Heart left ventricle (tissue), 16 donors: Measurements from ENCODE around the gene C2orf68. TPM values are rescaled to one million over a fixed set of nuclear protein-coding genes. Genes with fewer than 3 reads are reported as not detected.
"Not testable (repeated sequence)": the region's sequence is repeated elsewhere in the genome, so short reads cannot be mapped to it uniquely, and the experiment has no call there.

ENCODE experiments used
- ATAC-seq, 4 donors: fragments of 200-7000 bp; cut with Tn5 transposase; one replicate each; pipeline ENCODE4 v1.9.1; 2020 to 2022; ENCODE audit warnings: moderate library complexity in 4 of 4, mild to moderate bottlenecking in 3 of 4, moderate number of reproducible peaks in 1 of 4
- DNase-seq, 5 donors: peaks; one replicate each; pipeline ENCODE4 v3.0.0-alpha.2; 2020
- H3K27ac ChIP-seq, 12 donors: fragments of 200-600 bp; sonication (generic) in 4 of 12; one replicate each; pipeline versions ENCODE4 v1.5.0 to v1.8.0; 2016 to 2022; ENCODE audit warnings: mild to moderate bottlenecking in 2 of 12
- H3K27me3 ChIP-seq, 9 donors: fragments of 200-600 bp; sonication (generic) in 2 of 9; one replicate each; pipeline versions ENCODE4 v1.5.1 to v1.8.0; 2016 to 2022; ENCODE audit warnings: mild to moderate bottlenecking in 3 of 9
- H3K36me3 ChIP-seq, 9 donors: fragments of 200-600 bp; sonication (generic) in 2 of 9; one replicate each; pipeline versions ENCODE4 v1.5.0 to v1.8.0; 2018 to 2022; ENCODE audit warnings: mild to moderate bottlenecking in 2 of 9
- H3K4me1 ChIP-seq, 12 donors: fragments of 200-600 bp; sonication (generic) in 4 of 12; one replicate each; pipeline versions ENCODE4 v1.5.0 to v1.8.0; 2016 to 2022; ENCODE audit warnings: mild to moderate bottlenecking in 3 of 12
- H3K4me3 ChIP-seq, 12 donors: fragments of 200-600 bp; sonication (generic) in 4 of 12; one replicate each; pipeline versions ENCODE4 v1.5.0 to v1.8.0; 2017 to 2022; ENCODE audit warnings: mild to moderate bottlenecking in 9 of 12, moderate library complexity in 4 of 12
- H3K9me3 ChIP-seq, 12 donors: fragments of 200-600 bp; sonication (generic) in 4 of 12; one replicate each; pipeline versions ENCODE4 v1.5.0 to v1.8.0; 2016 to 2022; ENCODE audit warnings: mild to moderate bottlenecking in 1 of 12
- POLR2A ChIP-seq, 2 donors: fragments of 450-650 bp; IDR thresholded peaks; one replicate each; pipeline ENCODE4 v1.6.1; 2017; ENCODE audit warnings: antibody characterized with exemption in 2 of 2, mild to moderate bottlenecking in 2 of 2, moderate library complexity in 2 of 2
- WGBS, 4 donors: extraction: QIAGEN DNeasy Blood & Tissue Kit in 2 of 4; methylation state at CpG; one replicate each; pipeline versions ENCODE4 v1.1.5 to v1.1.7; 2013 to 2018; 5-methylcytosine and 5-hydroxymethylcytosine counted together
- intact Hi-C, 10 donors: fragments of 100-400 bp; cut with DNase I; formaldehyde crosslinking; loops; one replicate each; pipeline versions ENCODE4 v1.11.1 to v1.14.2; 2022
- long read RNA-seq, 3 donors: library from polyadenylated mRNA; unstranded; transcript quantifications; one replicate each; pipeline ENCODE4 v2.0.0, GENCODE V29; 2020 to 2021
- polyA plus RNA-seq, 2 donors: library from polyadenylated mRNA; stranded (reverse); fragments of 200-250 nt; gene quantifications; one replicate each; pipeline ENCODE4 v1.2.3, GENCODE V29; 2013
- total RNA-seq, 9 donors: library from RNA; depleted of rRNA in 2 of 9; stranded (reverse); fragments of >200 nt in 2 of 9; fragmentation: NEBNext Ultra II Directional in 3 of 9; extraction: Animal tissue kit (Norgen Biotek cat#: 25700) in 3 of 9; gene quantifications; one replicate each; pipeline versions ENCODE4 v1.1.0 to v1.2.4, GENCODE V29; 2016 to 2023
- TF ChIP-seq, protein P1 (sequence below), 12 donors: fragments of 200-600 bp; sonication (generic) in 4 of 12; IDR thresholded peaks; one replicate each; pipeline versions ENCODE4 v1.5.0 to v1.8.0; 2018 to 2022; ENCODE audit warnings: antibody characterized with exemption in 12 of 12, mild to moderate bottlenecking in 5 of 12
- donor health status: ischemic (EF 13 %, LVEDD 7.1; RV severe dilation, severe dysfunction).
- donor health status: healthy with polysubstance abuse.
- donor health status: DM: no; HTN: yes; CAD: no.
- donor health status: DM: no; HTN: no; CAD: no.
- donor health status: ischemic (EF 25% LVEDD 6.9; RV normal size, moderate dysfunction).
- donor health status: ischemic (EF 25% LVEDD 5.7; RV mildly dilated, moderate dysfunction).
- donor health status: healthy.
- donor health status: DM: yes; HTN: yes; CAD: no.
- donor health status: ischemic (EF 35%, LVEDD 5.7; RV mildly dilated, moderate dysfunction).
- donor health status: nonischemic (EF 11% LVEDD 7.7; RV severe dilation, severe dysfunction).
- donor health status: DM: yes; HTN: yes; CAD: no.
- donor health status: PGD.
- donor health status: ischemic (EF 29% LVEDD 5.4; RV normal size, mild dysfunction).
- donor health status: nonischemic (EF 23%, LVEDD 6.1; RV moderate dilation, normal function).

C2orf68 gene, protein sequence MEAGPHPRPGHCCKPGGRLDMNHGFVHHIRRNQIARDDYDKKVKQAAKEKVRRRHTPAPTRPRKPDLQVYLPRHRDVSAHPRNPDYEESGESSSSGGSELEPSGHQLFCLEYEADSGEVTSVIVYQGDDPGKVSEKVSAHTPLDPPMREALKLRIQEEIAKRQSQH
- total RNA-seq (10 to 100 TPM; 12.0 to 38.2 (median 29.1) TPM), polyA plus RNA-seq (10 to 100 TPM; 14.3 to 37.3 TPM)
- long read RNA-seq, donor 1, partial matches to known transcripts: 1 of 22 reads
- long read RNA-seq, donor 1, other reads (novel, unspliced or antisense): 17 of 22 reads
- long read RNA-seq, donor 2, transcript C2orf68-201 (4 exons, 2,837 nt): major isoform, 14 of 27 reads
- long read RNA-seq, donor 2, partial matches to known transcripts: 0 of 27 reads
- long read RNA-seq, donor 2, other reads (novel, unspliced or antisense): 11 of 27 reads
- long read RNA-seq, donor 3, transcript C2orf68-201 (4 exons, 2,837 nt): major isoform, 5 of 22 reads
- long read RNA-seq, donor 3, partial matches to known transcripts: 0 of 22 reads
- long read RNA-seq, donor 3, other reads (novel, unspliced or antisense): 16 of 22 reads

- H3K9me3 ChIP-seq: no peaks in the 10 kb centered on the region
- intact Hi-C loops: loop anchor here in 2 of 10 donors (5.0 kb wide), 1 partner anchor 50 kb away; the partner anchor contains the start of gene GGCX (in 2 of the 2)
- ATAC-seq: peak; percentile 76 to 87 (median 86)
- peak within 1 kb of the TSS; percentile 78 to 95 (median 88) for H3K27ac ChIP-seq
- peak within 1 kb of the TSS; percentile 79 to 99 (median 94) for H3K4me3 ChIP-seq
- H3K27me3 ChIP-seq: no peaks in the 10 kb centered on the region
- peaks cover 0 to 30% (median 15%) of the 10 kb centered on the region in 9 donors for H3K36me3 ChIP-seq
- WGBS, 4 donors: 8 to 12% (median 10%) methylated on average over 57 to 73 of the region's 73 CpGs
- peak; percentile 93 to 95 (median 94) for DNase-seq
- peaks cover 2 to 57% (median 28%) of the 10 kb centered on the region in 12 donors for H3K4me1 ChIP-seq
- TF ChIP-seq, protein P1, sequence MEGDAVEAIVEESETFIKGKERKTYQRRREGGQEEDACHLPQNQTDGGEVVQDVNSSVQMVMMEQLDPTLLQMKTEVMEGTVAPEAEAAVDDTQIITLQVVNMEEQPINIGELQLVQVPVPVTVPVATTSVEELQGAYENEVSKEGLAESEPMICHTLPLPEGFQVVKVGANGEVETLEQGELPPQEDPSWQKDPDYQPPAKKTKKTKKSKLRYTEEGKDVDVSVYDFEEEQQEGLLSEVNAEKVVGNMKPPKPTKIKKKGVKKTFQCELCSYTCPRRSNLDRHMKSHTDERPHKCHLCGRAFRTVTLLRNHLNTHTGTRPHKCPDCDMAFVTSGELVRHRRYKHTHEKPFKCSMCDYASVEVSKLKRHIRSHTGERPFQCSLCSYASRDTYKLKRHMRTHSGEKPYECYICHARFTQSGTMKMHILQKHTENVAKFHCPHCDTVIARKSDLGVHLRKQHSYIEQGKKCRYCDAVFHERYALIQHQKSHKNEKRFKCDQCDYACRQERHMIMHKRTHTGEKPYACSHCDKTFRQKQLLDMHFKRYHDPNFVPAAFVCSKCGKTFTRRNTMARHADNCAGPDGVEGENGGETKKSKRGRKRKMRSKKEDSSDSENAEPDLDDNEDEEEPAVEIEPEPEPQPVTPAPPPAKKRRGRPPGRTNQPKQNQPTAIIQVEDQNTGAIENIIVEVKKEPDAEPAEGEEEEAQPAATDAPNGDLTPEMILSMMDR (IDR thresholded peaks at IDR 0.05): no peak
- peak in 1 of 2 donors; percentile 70 for TF ChIP-seq POLR2A (IDR thresholded peaks at IDR 0.05)
Observed at GRCh38 chr2:85611705-85612587, at the start of gene C2orf68. TSS of gene C2orf68 (minus strand) at chr2:85612066. CDS start at chr2:85611984, 82 bp downstream.

- DNase-seq: peak in 4 of 5 donors; percentile 48 to 72 (median 64)
- Histone ChIP-seq H3K27me3 (no peaks in the 10 kb centered on the region), H3K9me3 (no peaks in the 10 kb centered on the region), H3K36me3 (peaks cover 0 to 23% (median under 1%) of the 10 kb centered on the region in 9 donors), H3K4me3 (no peak overlapping the region), H3K4me1 (peaks cover 0 to 34% (median 25%) of the 10 kb centered on the region in 12 donors), H3K27ac (peak overlapping the region; percentile 54 to 89 (median 74))
- intact Hi-C loops: loop anchor here in 2 of 10 donors (5.0 to 10.0 kb wide), 2 partner anchors 46 to 154 kb away; no protein-coding TSS in a partner anchor
- ATAC-seq: peak; percentile 47 to 72 (median 54)
- TF ChIP-seq POLR2A (IDR thresholded peaks at IDR 0.05): no peak
- TF ChIP-seq, protein P1 (IDR thresholded peaks at IDR 0.05): no peak
- 62 to 72% (median 70%) methylated on average over 10 to 14 of the region's 14 CpGs for WGBS, 4 donors
Observed at GRCh38 chr2:85661139-85661858, 49.4 kb upstream of the C2orf68 start.

DNA sequence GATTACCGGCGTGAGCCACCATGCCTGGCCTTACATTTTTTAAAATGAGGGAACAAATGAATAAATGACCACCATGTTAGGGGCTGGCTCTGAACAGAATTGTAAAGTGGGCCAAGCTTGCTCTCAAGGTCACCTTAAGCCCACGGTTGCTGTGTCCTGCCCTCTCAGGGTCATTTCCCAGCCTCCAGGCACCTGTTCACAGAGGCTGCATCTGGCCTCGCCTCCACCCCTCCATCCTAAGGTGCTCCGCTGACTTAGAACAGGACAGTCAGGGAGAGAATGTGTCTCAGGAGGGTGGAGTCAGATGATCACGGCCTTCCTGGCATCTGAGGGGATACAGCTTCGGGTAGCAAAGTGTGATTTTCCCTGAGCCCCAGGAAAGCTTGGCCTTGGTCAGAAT, 48.9 kb upstream of the C2orf68 start:
- intact Hi-C loops: loop anchor here in 2 of 10 donors (5.0 to 10.0 kb wide), 2 partner anchors 47 to 154 kb away; no protein-coding TSS in a partner anchor
- 72 to 83% (median 78%) methylated on average over 6 to 7 of the region's 7 CpGs for WGBS, 4 donors
- no peak for DNase-seq

GRCh38 chr2:85660301-85660700, 48.4 kb upstream of the C2orf68 start:
- peaks cover 0 to 34% (median 25%) of the 10 kb centered on the region in 12 donors for H3K4me1 ChIP-seq
- H3K27me3 ChIP-seq, H3K9me3 ChIP-seq, H3K4me3 ChIP-seq, DNase-seq, ATAC-seq: not testable (repeated sequence)
- peak overlapping the region in 6 of 12 donors; percentile 67 to 86 (median 76) for H3K27ac ChIP-seq
- H3K36me3 ChIP-seq: peaks cover 0 to 23% (median 3%) of the 10 kb centered on the region in 9 donors
- intact Hi-C loops: loop anchor here in 2 of 10 donors (5.0 to 10.0 kb wide), 2 partner anchors 47 to 154 kb away; no protein-coding TSS in a partner anchor
- WGBS, 4 donors: 92 to 100% (median 97%) methylated on average over 11 of the region's 11 CpGs

More for the DNA sequence above, 48.9 kb upstream of the C2orf68 start:
- Histone ChIP-seq H3K4me3 (no peak overlapping the region), H3K36me3 (peaks cover 0 to 23% (median 3%) of the 10 kb centered on the region in 9 donors), H3K4me1 (peaks cover 0 to 34% (median 25%) of the 10 kb centered on the region in 12 donors), H3K9me3 (no peaks in the 10 kb centered on the region), H3K27ac (peak overlapping the region in 10 of 12 donors; percentile 48 to 89 (median 76)), H3K27me3 (no peaks in the 10 kb centered on the region)
- ATAC-seq: no peak
- TF ChIP-seq, protein P1 (IDR thresholded peaks at IDR 0.05): no peak
